HG03280 (cell line): ENCODE data around the gene BRINP3.

ENCODE experiments used
- ATAC-seq: cut with Tn5 transposase; IDR thresholded peaks from one replicate; pipeline ENCODE4 v1.9.1; 2021; ENCODE audit warnings: mild to moderate bottlenecking, moderate library complexity; ENCODE audit not compliant: unreplicated experiment

The BRINP3 gene

GRCh38 chr1:190327271-190327670 lies 150.4 kb downstream of the BRINP3 start:
- ATAC-seq = no peak

GRCh38 chr1:190323530-190323929 lies 154.1 kb downstream of the BRINP3 start:
- no peak for ATAC-seq

- ATAC-seq = no peak
Measured at GRCh38 chr1:190322274-190322673, 155.4 kb downstream of the BRINP3 start.

GRCh38 chr1:190320952-190321351 lies 156.7 kb downstream of the BRINP3 start:
- no peak for ATAC-seq

GRCh38 chr1:190312763-190313162 lies 164.9 kb downstream of the BRINP3 start:
- ATAC-seq = no peak

GRCh38 chr1:190303501-190303900 lies 174.2 kb downstream of the BRINP3 start:
- ATAC-seq = no peak

GRCh38 chr1:190296453-190296852 lies 181.2 kb downstream of the BRINP3 start:
- no peak for ATAC-seq

GRCh38 chr1:190289897-190290296 lies 187.8 kb downstream of the BRINP3 start:
- no peak for ATAC-seq

GRCh38 chr1:190286111-190286510 lies 191.6 kb downstream of the BRINP3 start:
- no peak for ATAC-seq

- no peak for ATAC-seq
Measured at GRCh38 chr1:190277107-190277506, 200.6 kb downstream of the BRINP3 start.

- ATAC-seq = no peak
Measured at GRCh38 chr1:190274721-190275120, 202.9 kb downstream of the BRINP3 start.

- no peak for ATAC-seq
Measured at GRCh38 chr1:190273161-190273560, 204.5 kb downstream of the BRINP3 start.

GRCh38 chr1:190262538-190262937 lies 215.1 kb downstream of the BRINP3 start:
- no peak for ATAC-seq

GRCh38 chr1:190259424-190259823 lies 218.2 kb downstream of the BRINP3 start:
- ATAC-seq = no peak

- no peak for ATAC-seq
Measured at GRCh38 chr1:190258003-190258402, 219.7 kb downstream of the BRINP3 start.

- ATAC-seq = no peak
Measured at GRCh38 chr1:190252046-190252445, 225.6 kb downstream of the BRINP3 start.

GRCh38 chr1:190250368-190250767 lies 227.3 kb downstream of the BRINP3 start:
- no peak for ATAC-seq

GRCh38 chr1:190244406-190244805 lies 233.3 kb downstream of the BRINP3 start:
- no peak for ATAC-seq

GRCh38 chr1:190243056-190243455 lies 234.6 kb downstream of the BRINP3 start:
- ATAC-seq = no peak

GRCh38 chr1:190226006-190226405 lies 251.7 kb downstream of the BRINP3 start:
- no peak for ATAC-seq

GRCh38 chr1:190212450-190212849 lies 265.2 kb downstream of the BRINP3 start:
- no peak for ATAC-seq

- no peak for ATAC-seq
Measured at GRCh38 chr1:190207733-190208132, 269.9 kb downstream of the BRINP3 start.

GRCh38 chr1:190205713-190206112 lies 272.0 kb downstream of the BRINP3 start:
- no peak for ATAC-seq

GRCh38 chr1:190196020-190196419 lies 281.6 kb downstream of the BRINP3 start:
- ATAC-seq = no peak
